CD4-positive, alpha-beta T cell treated with Interleukin-17A for 1 hour (primary cell): ENCODE data around the gene TNFSF10.

Experiments used
- DNase-seq: peaks from one replicate; pipeline ENCODE4 v3.0.0-alpha.2; 2020

The TNFSF10 gene

GRCh38 chr3:172543884-172544283 is 20.7 kb upstream of the TNFSF10 start:
- no peak for DNase-seq

GRCh38 chr3:172543419-172543818 is 20.2 kb upstream of the TNFSF10 start:
- no peak for DNase-seq

DNA sequence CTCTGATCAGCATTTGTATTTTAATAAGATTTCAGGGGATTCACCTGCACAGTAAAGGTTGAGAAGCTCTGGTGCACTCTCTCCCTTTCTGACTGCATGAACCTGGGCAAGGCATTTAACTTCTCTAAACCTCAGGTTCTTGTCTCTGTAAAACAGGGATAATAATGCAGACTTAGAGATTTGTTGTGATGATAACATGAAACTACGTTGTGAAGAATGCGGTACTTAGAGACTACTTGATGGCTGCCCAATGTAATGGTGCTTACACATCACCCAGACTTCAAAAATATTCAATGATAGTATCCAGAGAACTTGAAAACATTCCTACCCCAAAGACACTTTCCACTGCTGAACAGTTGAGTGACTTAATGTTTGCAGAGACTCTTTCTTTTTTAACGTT is 19.8 kb upstream of the TNFSF10 start:
- no peak for DNase-seq

DNA sequence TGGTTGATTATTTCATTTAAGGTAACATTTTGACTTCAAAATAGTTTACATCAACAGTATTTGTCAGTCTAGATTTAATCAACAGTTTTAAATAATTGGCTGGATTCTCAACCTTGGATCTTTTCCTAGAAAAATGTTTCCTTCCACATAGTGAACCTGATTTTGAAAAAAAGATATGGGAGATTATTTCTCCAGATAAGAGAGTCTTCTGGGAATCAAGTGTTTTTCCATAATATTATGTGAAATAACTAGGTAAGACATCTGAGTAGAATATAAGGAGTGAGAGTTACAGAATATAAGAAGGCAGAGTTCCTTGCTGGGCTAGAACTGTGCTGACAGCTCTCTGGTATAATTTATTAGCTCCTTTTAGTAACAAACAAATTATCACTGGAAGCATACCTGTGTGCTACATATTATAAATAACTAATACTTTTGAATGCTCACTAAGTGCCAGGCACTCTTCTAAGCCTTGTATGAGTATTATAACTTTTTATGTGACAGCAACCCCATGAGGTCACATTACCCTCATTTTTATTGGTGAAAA is 18.8 kb upstream of the TNFSF10 start:
- DNase-seq: no peak

- no peak for DNase-seq
Observed at GRCh38 chr3:172540049-172540448, 16.8 kb upstream of the TNFSF10 start.

DNA sequence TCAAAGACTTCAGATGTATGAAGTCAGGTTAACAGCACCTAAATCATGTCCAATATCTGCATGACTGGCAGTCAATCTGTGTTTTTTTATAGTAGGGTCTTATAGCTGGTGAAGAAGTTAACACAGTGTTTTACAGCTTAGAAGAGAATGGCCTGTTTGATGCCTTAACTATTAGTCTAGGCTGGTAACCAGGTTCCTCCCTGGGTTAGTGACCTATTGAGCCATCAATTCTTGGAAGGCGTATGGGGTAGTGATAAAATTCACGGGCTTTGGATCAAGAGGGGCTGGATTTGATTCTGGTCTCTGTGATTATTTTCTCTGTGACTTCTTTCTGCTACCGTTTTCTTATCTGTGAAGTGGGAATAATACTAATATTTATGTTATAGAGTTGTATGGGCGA is 16.0 kb upstream of the TNFSF10 start:
- DNase-seq: no peak

- DNase-seq: no peak
Observed at GRCh38 chr3:172538368-172539151, 15.3 kb upstream of the TNFSF10 start.

DNA sequence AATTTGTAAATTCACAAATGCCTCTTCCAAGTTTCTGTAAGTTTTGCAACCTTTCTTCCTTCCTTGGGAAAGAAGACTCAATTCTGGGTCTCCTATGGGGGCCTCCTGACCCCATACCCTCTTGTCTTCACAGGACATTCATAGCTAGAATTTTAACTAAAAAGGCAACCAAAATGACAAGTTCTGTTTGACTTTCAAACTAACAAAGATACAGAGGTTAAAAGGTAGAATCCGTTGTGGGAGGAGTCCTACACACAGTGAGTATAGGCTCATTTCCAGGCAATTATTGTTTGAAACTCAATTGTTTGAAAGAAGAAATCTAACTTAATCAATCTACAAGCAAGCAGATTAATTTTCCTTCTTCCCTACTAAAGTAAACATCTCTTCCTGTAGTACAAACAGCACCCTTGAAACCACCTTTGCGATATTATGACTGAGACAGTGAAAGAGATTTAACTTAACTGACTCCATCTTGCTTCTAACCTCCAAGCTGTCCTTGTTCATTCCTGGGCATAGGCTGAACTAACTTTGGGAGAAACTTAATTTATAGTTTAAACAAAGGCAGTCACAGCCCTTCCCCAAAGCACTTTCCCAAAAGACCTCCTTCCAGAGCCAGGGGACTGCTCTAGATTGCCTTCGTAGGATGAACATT is 14.4 kb upstream of the TNFSF10 start:
- DNase-seq: no peak

- DNase-seq: no peak
Observed at GRCh38 chr3:172536993-172537419, 13.8 kb upstream of the TNFSF10 start.

DNA sequence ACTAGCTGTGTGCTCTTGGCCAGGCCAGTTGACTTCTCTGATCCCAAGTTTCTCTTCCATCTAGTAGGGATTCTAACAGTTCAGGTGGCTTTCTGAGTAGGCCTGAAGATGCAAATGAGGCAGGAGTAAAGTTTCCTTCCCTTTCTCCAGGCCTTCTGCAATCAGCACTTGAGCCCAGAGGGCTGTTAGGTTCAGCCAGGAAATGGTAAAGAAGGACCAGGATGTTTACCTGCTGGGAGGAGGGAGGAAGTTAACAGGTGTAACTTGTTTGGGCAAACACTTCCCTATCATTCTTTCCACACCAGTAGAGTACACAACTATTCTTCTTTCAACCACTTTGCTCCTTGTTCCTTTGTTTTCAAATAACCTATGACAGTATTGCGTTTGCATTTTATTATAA is 13.3 kb upstream of the TNFSF10 start:
- DNase-seq: no peak

DNA sequence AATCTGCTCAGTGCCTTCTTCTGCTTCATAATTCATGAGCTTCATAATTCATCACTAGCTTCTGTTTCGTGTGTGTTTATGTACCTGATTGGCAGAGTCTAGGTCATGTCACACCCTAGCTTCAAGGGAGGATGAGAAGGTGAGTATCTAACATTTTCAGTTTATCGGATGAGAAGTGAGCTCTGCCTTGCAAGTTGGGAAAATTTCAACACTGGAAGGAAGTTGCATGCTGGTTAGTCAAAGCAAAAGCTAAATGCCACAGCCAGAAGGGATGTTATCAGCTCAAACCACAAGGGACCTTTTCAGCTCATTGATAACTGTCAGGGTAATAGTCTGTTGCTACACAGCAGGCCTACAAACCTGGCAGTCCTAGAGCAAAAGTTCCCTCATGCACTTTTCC is 7.3 kb upstream of the TNFSF10 start:
- DNase-seq: peak; percentile 52

DNA sequence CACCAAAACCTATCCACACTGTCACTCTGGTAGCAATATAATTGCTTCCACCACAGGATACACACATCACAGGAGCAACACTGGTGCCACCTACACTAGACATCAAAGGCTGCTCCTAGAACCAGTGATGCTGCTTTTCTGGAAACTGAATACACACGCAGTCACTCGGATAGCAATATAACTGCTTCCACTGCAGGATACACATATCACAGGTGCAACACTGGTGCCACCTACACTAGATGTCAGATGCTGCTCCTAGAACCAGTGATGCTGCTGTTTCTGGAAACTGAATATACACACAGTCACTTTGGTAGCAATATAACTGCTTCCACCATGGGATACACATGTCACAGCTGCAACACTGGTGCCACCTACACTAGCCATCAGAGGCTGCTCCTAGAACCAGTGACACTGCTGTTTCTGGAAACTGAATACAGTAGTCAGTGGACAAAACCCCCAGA is 6.9 kb upstream of the TNFSF10 start:
- no peak for DNase-seq

GRCh38 chr3:172528677-172529076 is 5.4 kb upstream of the TNFSF10 start:
- no peak for DNase-seq

- DNase-seq: no peak
Observed at GRCh38 chr3:172527306-172527705, 4.1 kb upstream of the TNFSF10 start.

DNA sequence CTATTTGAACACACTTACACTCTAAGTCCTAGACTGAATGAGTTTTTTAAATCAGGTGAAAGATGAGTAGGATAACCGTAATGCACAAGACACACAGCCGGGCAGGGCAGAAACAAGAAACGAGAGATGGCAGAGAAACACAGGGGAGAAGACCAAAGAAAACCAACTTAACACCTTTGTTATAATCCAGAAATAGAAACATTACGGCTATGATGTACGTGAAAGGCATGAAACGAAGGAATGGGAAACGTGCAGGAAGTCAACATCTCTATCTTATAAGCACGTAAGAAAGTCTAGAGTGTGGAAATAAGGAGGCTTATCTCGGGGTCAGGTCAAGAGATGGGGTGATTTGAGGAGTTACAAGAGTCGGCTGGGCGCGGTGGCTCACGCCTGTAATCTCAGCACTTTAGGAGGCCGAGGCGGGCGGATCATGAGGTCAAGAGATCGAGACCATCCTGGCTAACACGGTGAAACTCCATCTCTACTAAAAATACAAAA is 1.9 kb upstream of the TNFSF10 start:
- DNase-seq: no peak

- no peak for DNase-seq
Observed at GRCh38 chr3:172524611-172525010, 1.4 kb upstream of the TNFSF10 start.

- DNase-seq: peak; percentile 53
Observed at GRCh38 chr3:172521837-172522726, 1.1 kb downstream of the TNFSF10 start.

DNA sequence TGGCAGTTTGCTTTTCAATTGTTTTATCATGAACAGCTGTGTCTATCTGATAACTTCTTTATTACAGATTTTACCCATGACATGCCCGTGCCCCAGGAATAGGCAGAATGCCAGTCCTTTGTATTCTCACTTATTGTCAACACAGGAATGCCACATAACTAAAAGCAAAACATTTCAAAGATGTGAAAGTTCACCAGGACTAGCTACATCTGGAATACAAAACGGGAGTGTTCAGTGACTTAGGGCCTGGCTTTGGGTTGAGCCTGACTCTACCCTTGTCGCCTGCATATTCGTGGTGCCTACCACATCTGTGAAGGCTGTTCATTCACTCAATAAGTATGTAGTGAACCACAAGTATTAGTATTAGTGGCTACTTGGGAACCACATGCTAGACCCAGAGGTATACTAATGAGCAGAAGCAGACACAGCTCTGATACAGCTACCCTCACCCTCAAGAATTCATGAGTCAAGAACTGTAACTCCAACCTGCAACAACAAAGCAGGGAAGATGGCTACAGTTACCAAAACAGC is 2.9 kb downstream of the TNFSF10 start:
- DNase-seq: no peak

DNA sequence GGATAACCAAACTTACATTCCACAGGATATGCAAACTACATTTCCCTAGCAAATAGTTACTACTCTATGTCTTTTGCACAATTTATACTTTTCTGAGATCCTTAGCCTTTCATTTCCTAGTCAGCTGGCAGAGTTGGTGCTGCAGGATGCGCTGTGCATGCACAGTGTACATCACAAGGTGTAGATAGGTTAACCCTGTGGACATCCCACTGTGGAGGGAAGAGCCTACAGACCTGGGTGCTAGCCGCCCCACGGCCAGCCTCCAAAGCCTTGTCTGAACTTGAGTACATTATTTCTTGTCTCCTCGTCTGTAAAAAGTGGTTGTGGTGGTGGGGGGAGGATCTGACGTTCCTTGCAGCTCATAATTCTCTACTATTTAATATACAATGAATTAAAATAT is 3.5 kb downstream of the TNFSF10 start:
- no peak for DNase-seq

GRCh38 chr3:172518929-172519640 is 4.1 kb downstream of the TNFSF10 start:
- no peak for DNase-seq

DNA sequence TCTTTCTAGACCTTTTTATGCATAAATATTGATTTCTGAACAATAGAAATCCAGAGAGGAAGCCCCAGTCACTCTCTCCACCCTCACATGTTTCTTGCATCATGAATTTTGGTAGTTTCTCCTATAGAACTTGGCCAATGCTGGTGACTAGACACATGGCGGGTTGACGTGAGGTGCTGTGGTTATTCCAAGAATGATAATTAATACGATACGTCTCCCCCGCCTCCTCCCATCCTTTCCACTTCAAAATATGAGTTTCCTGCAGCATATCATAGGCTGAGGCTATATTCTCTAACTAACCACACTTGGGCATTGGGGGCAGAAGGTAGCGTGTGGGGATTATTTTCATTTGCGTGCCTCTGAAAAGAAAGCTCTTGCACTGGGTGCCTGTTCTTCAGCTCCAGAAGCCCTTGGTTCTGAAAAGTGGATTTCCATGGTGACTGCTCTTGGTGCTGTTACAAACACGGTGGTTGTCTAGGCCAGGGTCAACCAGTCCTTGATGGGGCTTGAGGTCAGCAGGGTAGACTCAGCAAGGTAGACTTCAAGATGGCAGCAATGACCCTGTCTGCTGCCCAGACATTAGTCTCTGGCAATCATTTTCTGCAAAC is 5.3 kb downstream of the TNFSF10 start:
- peak; percentile 58 for DNase-seq
